GM13976 (cell line): ENCODE measurements around the gene NPFF.

Experiments
- DNase-seq: peaks from one replicate; pipeline ENCODE4 v3.0.0; 2012; ENCODE audit warnings: low spot score
- CTCF ChIP-seq: IDR thresholded peaks from 2 replicates; pipeline ENCODE4 v1.5.1; 2012; ENCODE audit warnings: borderline replicate concordance, mild to moderate bottlenecking; ENCODE audit not compliant: insufficient read depth; ENCODE audit errors: extremely low read depth, missing control alignments, control extremely low read depth
- in situ Hi-C: fragments of 300-500 bp; cut with MboI; formaldehyde crosslinking; loops from one replicate; pipeline ENCODE4 v1.12.0; 2022; ENCODE audit warnings: low sequenced_read_pairs, mixed read lengths, inconsistent platforms; ENCODE audit not compliant: unreplicated experiment

The NPFF gene

GRCh38 chr12:53474819-53475218, 32.5 kb downstream of the NPFF start:
- in situ Hi-C loops, result no loop called here
- no peak for TF ChIP-seq CTCF
- DNase-seq, result no peak

- no peak for TF ChIP-seq CTCF
- in situ Hi-C loops, result no loop called here
- no peak for DNase-seq
Measured at GRCh38 chr12:53474077-53474476, 33.2 kb downstream of the NPFF start.

GRCh38 chr12:53472056-53472582, 35.2 kb downstream of the NPFF start:
- in situ Hi-C loops, result no loop called here
- TF ChIP-seq CTCF, result no peak
- DNase-seq, result no peak

GRCh38 chr12:53468282-53468681, 39.0 kb downstream of the NPFF start:
- DNase-seq, result no peak
- in situ Hi-C loops, result no loop called here
- TF ChIP-seq CTCF, result no peak

GRCh38 chr12:53467880-53468279, 39.4 kb downstream of the NPFF start:
- no peak for TF ChIP-seq CTCF

GRCh38 chr12:53467082-53467481, 40.2 kb downstream of the NPFF start:
- in situ Hi-C loops, result no loop called here
- DNase-seq, result no peak
- no peak for TF ChIP-seq CTCF

More at GRCh38 chr12:53467880-53468279, 39.4 kb downstream of the NPFF start:
- in situ Hi-C loops, result no loop called here
- DNase-seq, result no peak

GRCh38 chr12:53466640-53467039, 40.6 kb downstream of the NPFF start:
- DNase-seq, result no peak
- in situ Hi-C loops, result no loop called here
- no peak for TF ChIP-seq CTCF
